ENCODE data around the gene NDUFS4. TPM values are rescaled to one million over a fixed set of nuclear protein-coding genes. Genes with fewer than 3 reads are reported as not detected.

NDUFS4 gene
- total and polyA plus RNA-seq, 2 of the 4 experiments (the other 2 are of a cell fraction) = 34.2 to 70.1 TPM

DNA sequence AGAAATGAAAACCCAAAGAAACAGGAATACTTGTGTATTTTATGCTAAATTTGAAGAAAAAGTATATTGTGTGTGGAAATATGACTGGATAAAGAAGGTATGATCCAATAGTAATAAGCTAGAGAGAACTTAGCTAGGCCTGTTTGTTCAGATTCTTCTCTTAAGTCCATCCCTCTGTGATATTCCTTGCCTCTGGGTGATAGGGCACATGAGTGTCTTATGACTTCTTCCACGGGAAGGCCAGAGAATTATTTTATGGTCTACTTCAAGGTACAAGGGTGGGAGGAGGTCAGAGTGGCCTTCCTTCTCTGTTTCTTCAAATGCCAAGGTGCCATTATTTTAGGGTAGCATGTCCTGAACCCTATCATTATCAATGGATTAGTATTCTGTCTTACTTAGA is 113.7 kb downstream of the NDUFS4 start:
- peaks cover 6 to 22% of the 10 kb centered on the region in 2 experiments; a peak in 3 of 4 replicates for H3K79me1 ChIP-seq (ENCODE audit: low read depth in 1 of 2, low read length in 2 of 2)
- H4K91ac ChIP-seq (ENCODE audit: insufficient read depth, low read depth, low read length) = no peak overlapping the region
- H3K4me2 ChIP-seq (ENCODE audit: low read depth, low read length) = no peak overlapping the region
- H3K56ac ChIP-seq (ENCODE audit: extremely low read depth, insufficient read depth, low read length) = no peak overlapping the region
- no peak overlapping the region for H3K4ac ChIP-seq (ENCODE audit: low read depth, low read length)
- no peak overlapping the region for H2BK5ac ChIP-seq (ENCODE audit: low read depth, low read length, poor library complexity, severe bottlenecking)
- H3K27ac ChIP-seq (ENCODE audit: insufficient read depth, low read length) = no peak overlapping the region
- no peak overlapping the region for H2AK5ac ChIP-seq (ENCODE audit: low read depth, low read length)
- no TSS peak for BruUV-seq (replicated peaks)
- dilution Hi-C loops (cut with HindIII; ENCODE audit: low sequenced_read_pairs, unreplicated experiment) = no loop called here
- no peak overlapping the region for H3K23ac ChIP-seq (ENCODE audit: low read depth, low read length)
- ATAC-seq (ENCODE audit: low read depth) (no peak), DNase-seq (no peak)
- no peak overlapping the region for H4K5ac ChIP-seq (ENCODE audit: low read depth, low read length)
- H4K20me1 ChIP-seq (ENCODE audit: insufficient read depth, low read length) = no peaks in the 10 kb centered on the region; the same call in 1 of the 2 replicates
- ChIA-PET POLR2A (ENCODE audit: unreplicated experiment) (no interaction called here), CTCF (no interaction called here)
- H3K4me3 ChIP-seq (ENCODE audit: insufficient read depth, low read depth, low read length) = no peak overlapping the region
- H3K9ac ChIP-seq (ENCODE audit: low read depth, low read length) = no peak overlapping the region
- H3K9me1 ChIP-seq (ENCODE audit: insufficient read depth, low read length) = no peaks in the 10 kb centered on the region
- H2BK15ac ChIP-seq (ENCODE audit: low read depth, low read length) = no peak overlapping the region
- H2AFZ ChIP-seq (replicated peaks; ENCODE audit: low read length, poor library complexity) = no peak overlapping the region
- no peak overlapping the region for H2AK9ac ChIP-seq (replicated peaks; ENCODE audit: low read depth, low read length, poor library complexity)
- no peaks in the 10 kb centered on the region for H3K27me3 ChIP-seq (ENCODE audit: control insufficient read depth, insufficient read depth, low read length)
- no peak overlapping the region for H2BK20ac ChIP-seq (ENCODE audit: low read depth, low read length)
- TF ChIP-seq MAFK (IDR thresholded peaks at IDR 0.05; ENCODE audit: low read depth, low read length) (no peak), CHD1 (IDR thresholded peaks at IDR 0.05; ENCODE audit: low read depth, low read length) (no peak), RCOR1 (IDR thresholded peaks at IDR 0.05; ENCODE audit: insufficient replicate concordance, low read length) (no peak), SMC3 (IDR thresholded peaks at IDR 0.05; ENCODE audit: low read depth, low read length) (no peak), CEBPB (IDR thresholded peaks at IDR 0.05; ENCODE audit: low read depth, low read length) (no peak), NFE2L2 (IDR thresholded peaks at IDR 0.05; ENCODE audit: low read depth, low read length) (no peak), MXI1 (IDR thresholded peaks at IDR 0.05; ENCODE audit: borderline replicate concordance, low read depth, low read length) (no peak), BHLHE40 (IDR thresholded peaks at IDR 0.05; ENCODE audit: low read depth, low read length) (no peak), MAZ (IDR thresholded peaks at IDR 0.05; ENCODE audit: borderline replicate concordance, low read depth, low read length) (no peak), RAD21 (IDR thresholded peaks at IDR 0.05; ENCODE audit: low read length) (no peak), POLR2A (IDR thresholded peaks at IDR 0.05; ENCODE audit: low read depth, low read length) (no peak), FOS (IDR thresholded peaks at IDR 0.05; ENCODE audit: low read depth, low read length) (no peak), RFX5 (IDR thresholded peaks at IDR 0.05; ENCODE audit: low read depth, low read length) (no peak)
- TF ChIP-seq, protein P1, sequence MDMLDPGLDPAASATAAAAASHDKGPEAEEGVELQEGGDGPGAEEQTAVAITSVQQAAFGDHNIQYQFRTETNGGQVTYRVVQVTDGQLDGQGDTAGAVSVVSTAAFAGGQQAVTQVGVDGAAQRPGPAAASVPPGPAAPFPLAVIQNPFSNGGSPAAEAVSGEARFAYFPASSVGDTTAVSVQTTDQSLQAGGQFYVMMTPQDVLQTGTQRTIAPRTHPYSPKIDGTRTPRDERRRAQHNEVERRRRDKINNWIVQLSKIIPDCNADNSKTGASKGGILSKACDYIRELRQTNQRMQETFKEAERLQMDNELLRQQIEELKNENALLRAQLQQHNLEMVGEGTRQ (IDR thresholded peaks at IDR 0.05; ENCODE audit: low read depth, low read length) = no peak
- TF ChIP-seq, protein P2, sequence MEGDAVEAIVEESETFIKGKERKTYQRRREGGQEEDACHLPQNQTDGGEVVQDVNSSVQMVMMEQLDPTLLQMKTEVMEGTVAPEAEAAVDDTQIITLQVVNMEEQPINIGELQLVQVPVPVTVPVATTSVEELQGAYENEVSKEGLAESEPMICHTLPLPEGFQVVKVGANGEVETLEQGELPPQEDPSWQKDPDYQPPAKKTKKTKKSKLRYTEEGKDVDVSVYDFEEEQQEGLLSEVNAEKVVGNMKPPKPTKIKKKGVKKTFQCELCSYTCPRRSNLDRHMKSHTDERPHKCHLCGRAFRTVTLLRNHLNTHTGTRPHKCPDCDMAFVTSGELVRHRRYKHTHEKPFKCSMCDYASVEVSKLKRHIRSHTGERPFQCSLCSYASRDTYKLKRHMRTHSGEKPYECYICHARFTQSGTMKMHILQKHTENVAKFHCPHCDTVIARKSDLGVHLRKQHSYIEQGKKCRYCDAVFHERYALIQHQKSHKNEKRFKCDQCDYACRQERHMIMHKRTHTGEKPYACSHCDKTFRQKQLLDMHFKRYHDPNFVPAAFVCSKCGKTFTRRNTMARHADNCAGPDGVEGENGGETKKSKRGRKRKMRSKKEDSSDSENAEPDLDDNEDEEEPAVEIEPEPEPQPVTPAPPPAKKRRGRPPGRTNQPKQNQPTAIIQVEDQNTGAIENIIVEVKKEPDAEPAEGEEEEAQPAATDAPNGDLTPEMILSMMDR (conservative IDR thresholded peaks at IDR 0.05; ENCODE audit: low read depth, low read length) = no peak
- TF ChIP-seq, protein P3, sequence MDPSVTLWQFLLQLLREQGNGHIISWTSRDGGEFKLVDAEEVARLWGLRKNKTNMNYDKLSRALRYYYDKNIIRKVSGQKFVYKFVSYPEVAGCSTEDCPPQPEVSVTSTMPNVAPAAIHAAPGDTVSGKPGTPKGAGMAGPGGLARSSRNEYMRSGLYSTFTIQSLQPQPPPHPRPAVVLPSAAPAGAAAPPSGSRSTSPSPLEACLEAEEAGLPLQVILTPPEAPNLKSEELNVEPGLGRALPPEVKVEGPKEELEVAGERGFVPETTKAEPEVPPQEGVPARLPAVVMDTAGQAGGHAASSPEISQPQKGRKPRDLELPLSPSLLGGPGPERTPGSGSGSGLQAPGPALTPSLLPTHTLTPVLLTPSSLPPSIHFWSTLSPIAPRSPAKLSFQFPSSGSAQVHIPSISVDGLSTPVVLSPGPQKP (IDR thresholded peaks at IDR 0.05; ENCODE audit: borderline replicate concordance, low read depth, low read length) = no peak
- WGBS, 2 experiments (ENCODE audit: extremely low coverage in 2 of 2, insufficient read length in 1 of 2) = no CpG with 5 or more reads among the region's 1 CpG
- intact Hi-C loops (cut with micrococcal nuclease) = no loop called here
- no peak overlapping the region for H4K8ac ChIP-seq (ENCODE audit: low read depth in 2 of 2, low read length in 2 of 2)
- no peaks in the 10 kb centered on the region for H3K9me3 ChIP-seq (ENCODE audit: control insufficient read depth, insufficient read depth, low read length)
- no peaks in the 10 kb centered on the region for H3K4me1 ChIP-seq (ENCODE audit: control insufficient read depth, insufficient read depth, low read length)
- H3K36me3 ChIP-seq (ENCODE audit: control insufficient read depth, insufficient read depth, low read length) = no peaks in the 10 kb centered on the region
- in situ Hi-C loops (cut with MboI; ENCODE audit: low sequenced_read_pairs) = no loop called here
- no peak overlapping the region for H3K14ac ChIP-seq (replicated peaks; ENCODE audit: low read depth, low read length)
- no peak overlapping the region for H2BK120ac ChIP-seq (ENCODE audit: low read depth, low read length)
- H3K18ac ChIP-seq (ENCODE audit: low read depth, low read length) = no peak overlapping the region
